ENCODE results near the gene GPR139.

Gene GPR139

DNA sequence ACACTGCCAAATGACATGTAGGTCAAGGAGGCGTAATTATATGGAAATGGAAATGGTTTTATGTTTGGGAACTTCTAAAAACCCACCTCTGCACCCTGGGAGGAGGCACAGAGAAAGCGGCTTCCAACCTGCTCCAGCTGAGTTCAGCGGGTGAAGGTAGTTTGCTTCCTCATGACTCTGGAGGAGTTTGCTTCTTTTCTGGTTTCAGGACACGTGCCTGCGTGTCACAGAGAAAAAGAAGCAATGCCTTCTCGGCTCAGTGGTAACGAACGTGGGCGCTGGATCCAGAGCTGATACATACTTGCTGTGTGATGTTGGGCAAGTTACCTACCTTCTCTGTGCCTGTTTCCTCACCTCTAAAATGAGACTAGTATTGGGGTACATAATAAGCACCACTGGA, 22.1 kb downstream of the GPR139 start:
- DNase-seq, result no peak

DNA sequence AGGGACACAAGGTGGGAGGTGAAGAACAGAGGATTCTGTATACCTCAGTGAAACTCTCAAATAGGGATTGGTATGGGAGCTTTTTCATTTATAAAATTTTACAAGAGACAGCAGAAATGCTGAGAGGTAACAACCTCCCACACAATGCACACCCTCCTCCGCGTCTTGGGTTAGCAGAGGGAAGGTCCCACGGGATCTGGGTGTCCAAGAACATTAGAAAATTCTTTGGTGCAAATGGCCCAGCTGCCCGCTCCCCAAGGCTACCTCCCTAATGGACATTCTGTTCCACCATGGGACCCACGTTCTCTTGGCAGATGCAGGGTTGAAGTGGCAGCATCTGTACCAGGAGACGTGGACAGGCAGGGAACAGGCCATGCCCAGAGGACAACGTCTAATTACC, 22.5 kb downstream of the GPR139 start:
- DNase-seq, result no peak

DNA sequence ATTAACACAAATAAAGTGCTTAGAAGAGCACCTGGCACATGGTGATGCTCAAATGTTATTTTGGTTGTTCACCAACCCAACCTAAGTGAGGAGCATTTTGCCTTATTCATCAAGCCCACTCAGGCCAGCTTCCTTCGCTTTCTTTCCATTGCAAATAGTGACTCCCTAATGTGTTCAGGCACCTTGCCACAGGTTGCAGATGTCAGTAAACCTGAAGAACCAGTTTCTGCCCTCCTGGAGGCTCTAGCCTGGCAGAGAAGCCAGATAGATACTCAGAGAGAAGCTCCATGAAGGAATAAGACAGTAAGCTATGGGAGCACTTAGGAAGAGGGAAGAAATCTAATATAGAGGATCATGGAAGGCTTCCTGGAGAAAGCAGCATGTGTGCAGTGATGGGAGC, 23.9 kb downstream of the GPR139 start:
- no peak for DNase-seq

DNA sequence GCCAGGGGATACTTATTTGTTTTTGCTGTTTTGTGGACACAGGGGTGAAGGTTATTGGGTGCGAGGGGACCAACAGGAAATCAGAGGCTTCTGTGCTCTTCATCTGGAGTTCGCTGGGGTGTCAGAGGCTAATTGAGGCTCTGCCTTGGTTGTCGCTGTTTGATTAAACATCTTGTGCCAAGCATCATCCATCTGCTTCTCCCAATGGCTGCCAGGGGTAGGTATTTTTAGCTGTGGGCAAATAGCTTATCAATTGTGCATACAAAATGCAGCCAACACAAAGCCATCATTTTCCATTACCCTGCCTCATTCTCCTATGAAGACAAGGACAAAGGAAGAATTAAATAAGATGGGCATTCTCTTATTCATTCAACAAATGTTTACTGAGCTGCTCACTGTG, 27.8 kb downstream of the GPR139 start:
- no peak for DNase-seq

DNA sequence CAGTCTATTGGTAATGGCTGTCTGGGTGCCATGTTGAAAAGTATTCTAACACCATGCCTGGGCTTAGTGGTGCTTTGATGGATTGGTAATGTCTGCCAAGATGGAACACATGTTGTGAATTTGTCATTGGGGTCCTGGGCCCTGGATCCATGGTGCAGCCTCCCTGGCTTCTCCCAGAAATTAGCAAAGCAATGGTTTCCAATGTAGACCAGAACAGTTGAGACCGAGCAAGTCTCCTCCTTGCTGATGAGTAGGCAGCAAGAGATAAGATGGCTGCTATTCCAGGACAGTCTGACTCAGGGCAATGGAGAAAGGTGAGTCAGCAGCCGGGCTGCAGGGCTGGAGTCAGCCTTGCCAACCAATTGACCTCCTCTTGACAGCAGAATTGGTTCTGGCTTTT, 30.8 kb downstream of the GPR139 start:
- DNase-seq, result no peak

DNA sequence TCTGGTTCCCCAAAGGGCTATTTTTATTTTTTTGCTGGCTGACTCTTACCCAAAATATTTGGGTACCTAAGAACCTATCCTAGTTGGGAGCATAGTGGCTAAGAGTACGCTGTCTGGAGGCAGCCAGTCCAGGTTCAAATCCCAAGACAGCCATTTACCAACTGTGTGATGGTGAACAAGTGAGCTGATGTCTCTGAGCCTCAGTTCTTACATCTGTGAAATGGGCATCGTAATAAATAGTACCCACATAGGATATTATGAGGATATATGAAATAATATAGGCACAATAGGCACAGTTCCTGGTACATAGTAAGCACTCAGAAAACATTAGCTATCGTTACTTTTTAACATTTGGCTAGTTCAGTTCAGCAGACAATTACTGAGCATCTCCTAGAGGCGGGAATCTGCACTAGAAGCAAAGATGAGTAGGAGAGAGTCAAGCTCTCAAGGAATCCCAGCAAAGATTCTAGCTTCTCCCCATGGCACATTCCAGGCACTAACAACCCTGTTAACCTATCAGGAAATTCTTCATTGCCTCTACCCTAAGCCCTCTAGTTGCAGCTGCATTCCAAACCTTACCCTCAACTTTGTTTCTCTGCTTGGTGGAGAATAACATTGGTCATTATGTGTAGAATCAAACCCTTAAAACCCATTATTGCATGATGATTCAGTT, 31.6 kb downstream of the GPR139 start:
- no peak for DNase-seq

DNA sequence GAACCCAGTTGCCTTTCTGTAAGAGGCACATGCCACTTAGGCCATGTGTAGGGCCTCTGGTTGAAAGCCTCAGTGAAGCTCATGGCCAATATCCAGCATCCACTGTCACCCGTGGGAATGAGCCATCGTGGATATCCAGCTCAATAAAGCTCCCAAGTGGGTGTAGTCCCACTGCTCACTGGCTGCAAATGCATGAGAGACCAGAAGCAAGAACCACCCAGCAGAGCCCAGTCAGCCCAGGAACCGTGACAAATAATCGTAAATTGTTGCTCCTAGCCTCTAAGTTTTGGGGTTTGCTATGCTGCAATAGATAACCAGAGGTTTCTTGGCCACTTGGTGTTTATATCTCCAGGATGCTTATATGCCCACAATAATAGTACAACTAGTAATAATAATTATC, 33.7 kb downstream of the GPR139 start:
- DNase-seq, result no peak

DNA sequence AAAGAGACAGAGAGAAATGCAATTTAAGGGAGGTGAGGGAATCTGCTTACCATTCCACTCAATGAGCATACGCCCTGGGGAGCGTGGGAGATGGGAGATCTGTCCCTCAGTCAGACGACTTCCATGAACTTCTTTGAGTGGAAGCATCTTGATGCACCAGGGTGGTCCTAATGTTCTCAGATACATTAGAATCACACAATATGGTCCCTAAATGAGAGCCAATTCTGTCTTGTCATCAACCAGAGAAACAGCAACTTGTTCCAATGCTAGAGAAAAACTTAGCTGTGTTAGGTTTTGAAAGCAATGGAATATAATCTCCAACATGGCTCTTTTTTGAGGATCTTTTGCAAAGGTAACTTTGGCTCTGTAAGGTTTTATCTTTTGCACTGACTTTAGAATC, 44.1 kb downstream of the GPR139 start:
- DNase-seq, result no peak

DNA sequence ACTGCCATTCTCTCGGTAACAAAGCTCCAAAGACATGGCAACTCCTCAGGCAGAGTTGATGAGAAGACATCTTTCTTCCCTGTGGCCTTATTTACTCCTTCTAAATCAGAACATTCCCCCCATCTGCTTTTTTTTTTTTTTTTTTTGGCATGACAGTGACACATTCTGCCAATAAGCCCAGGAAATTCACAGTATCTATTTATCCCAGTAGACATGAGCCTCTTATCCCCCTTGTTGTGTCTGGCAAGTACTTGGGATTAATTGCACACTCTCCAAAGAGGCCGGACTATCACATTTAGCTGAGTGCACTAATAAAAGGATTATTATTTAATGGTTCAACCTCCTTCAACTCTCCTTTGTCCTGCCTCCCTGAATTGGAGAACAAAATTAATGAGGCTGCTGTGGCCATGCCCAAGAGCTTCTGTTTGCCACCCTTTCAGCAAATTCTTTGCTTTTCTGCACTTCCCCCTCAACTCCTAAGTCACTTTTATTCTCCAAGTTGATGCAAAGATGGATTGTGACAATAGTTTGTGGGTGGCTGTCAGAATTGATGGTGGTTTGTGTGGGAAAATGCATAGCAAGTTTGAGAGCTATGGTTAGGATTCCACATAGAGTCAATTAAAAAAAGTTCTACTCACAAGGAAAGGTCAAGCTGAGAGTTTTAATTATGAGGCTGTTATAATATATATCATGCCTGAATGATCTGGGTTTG, 47.2 kb downstream of the GPR139 start:
- DNase-seq, result no peak

DNA sequence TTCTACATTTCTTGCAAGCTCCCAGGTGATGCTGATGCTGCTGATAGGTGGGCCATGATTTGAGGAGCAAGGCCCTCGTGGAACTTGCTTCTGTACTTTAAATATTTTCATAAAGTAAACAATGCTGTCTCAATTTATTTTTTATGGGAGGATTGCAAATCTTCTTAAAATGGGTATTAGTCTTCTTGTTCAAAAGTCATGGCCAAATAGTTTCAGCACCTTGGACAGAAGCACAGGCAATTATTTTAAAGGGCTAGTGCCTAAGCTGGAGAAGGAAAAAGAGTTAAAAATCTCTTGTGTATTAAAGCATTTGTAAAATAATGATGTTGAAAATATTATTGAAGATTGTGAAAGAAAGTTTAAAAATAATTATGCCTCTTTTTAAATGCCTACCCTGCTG, 50.5 kb downstream of the GPR139 start:
- peak in 1 of 2 experiments; percentile 1 for DNase-seq

DNA sequence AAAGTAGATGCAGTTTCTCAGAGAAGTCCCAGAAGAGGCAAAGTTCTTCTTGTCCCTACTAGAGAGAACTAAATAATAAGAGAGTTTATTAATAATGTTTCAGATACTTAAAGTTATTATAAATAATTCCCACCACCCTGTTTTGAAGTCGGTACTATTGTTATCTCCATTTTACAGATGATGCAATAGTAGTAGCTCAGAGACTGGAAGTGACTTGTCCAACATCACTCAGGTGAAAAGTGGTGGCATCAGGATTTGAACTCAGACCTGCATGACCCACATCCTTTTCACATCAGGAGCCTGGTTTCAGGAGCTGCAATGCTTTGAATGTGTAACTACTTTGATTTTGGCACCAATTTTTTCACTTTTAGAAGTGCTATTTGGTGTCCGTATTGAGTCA, 52.7 kb downstream of the GPR139 start:
- no peak for DNase-seq

DNA sequence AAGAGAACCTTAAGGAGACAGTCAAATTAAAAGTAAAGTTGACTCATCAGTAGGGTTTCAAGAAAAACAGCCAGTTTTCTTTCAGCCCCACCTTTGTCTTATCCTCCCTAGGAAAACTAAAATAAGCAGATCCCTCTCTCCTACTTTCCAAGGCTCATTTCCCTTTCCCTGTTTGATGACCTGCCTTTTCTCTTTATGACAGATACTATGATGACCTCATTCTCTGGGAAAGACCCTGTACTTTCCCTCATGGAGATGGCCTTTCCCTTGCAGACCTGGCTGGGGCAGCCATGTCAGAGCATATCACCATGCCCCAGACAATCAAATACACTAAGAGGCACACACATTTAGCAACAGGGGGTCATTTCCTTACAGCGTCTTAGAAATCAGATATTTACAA, 53.6 kb downstream of the GPR139 start:
- DNase-seq, result no peak

DNA sequence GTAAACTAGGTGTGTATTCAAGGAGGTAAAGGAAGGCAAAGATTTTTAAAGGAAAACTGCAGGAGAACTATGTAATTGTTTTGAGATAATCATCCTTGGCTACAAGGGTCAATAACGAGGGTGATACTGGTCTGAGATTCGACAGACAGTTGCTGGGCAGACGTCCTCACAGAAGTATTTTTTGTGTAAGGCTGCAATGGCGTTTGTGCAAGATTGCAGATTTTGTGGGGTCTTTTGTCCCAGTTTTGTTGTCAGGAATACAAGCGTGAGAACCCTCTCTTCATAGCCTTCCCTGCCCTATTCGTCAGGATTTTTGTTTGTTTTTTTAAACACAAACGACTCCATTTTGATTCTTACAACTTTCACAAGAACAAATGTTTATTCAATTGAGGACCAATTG, 57.5 kb downstream of the GPR139 start:
- DNase-seq, result no peak

DNA sequence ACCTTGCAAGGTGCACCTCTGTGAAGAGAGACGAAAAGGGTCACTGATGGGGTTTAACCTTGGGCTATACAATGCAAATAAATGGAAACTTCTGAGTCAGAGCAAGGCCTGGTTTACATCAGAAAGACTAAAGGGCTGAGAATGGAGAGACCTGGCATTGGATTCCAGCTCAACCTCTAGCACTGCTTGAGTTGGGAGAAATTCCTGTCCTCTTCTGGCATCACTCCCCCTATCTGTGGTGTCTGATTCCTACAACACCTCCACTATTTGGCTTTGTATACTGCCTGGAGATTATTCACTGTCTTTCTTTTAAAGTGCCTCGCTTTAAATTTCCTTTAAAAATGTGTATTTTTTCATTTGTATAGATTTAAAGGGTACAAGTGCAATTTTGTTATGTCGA, 68.8 kb downstream of the GPR139 start:
- DNase-seq, result no peak

DNA sequence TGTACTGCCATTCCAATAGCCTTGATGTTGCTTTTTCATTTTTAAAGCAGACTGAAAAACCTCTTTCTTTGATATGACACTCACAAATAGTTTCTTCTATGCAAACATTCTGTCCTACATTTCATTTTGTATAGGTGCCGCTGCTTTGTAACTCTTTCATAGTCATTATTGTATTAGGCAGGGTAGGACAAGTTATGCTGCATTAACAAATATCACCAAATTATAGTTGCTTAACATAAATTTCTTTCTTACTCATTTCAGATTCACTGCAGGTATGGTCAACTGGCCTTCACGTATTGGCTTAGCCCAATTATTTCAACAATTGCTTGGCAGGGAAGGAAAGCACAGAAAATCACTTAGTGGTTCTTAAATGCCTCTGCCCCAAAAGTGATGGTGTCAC, 70.8 kb downstream of the GPR139 start:
- DNase-seq, result no peak

DNA sequence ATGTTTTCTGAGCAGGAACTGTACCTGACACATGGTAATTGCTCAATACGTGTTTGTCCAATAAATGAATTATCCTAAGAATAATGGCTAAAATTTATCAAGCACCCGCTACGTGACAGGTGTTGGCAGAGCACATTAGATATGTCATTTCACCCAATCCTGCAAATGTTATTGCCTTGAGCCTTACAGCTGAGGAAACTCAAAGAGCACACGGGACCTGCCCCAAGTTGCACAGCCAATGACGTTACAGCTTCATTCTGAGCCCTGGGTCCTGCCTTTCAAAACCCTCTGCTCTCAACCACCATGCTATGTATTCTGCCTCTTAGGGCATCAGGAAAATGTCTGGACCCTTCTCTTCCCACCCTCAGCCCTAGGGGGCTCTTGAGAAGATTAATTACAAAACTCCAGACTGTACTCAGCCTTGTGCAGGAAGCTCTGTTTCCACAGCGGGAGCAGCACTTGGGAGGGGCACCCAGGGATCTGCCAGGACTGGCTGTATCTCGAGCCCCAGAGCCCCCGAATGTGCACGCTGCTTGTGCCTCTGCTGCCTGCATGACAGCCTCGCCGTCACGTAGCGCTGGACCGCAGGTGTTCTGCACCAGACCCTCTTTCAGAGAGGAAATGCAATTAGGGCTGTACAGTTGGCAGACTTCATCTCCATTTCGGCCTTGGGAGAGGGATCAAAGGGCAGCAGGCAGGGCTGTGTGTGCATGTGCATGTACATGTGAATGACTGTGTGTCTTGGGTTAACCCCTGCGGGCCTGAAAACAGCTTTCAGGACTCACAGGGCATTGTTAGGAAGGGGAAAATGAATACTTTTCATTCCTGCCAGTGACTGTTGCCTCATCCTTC, 71.6 kb downstream of the GPR139 start:
- no peak for DNase-seq

DNA sequence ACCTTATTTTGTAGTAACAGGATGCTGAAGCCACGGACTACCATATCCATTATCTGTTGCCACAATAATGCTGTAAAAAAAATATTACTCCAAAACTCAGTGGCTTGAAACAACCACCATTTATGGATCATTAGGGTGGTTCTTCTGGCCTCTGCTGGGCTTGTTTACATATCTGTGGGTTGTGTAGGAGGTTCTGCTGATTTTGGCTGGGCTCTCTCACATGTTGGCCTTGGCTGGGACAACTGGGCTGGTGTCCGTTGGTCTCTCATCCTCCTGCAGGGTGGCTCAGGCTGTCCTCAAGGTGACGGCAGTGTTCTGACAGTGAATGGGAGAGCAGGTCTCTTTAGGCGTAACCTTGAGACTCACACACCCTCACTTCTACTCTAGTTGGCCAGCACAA, 76.0 kb downstream of the GPR139 start:
- no peak for DNase-seq

DNA sequence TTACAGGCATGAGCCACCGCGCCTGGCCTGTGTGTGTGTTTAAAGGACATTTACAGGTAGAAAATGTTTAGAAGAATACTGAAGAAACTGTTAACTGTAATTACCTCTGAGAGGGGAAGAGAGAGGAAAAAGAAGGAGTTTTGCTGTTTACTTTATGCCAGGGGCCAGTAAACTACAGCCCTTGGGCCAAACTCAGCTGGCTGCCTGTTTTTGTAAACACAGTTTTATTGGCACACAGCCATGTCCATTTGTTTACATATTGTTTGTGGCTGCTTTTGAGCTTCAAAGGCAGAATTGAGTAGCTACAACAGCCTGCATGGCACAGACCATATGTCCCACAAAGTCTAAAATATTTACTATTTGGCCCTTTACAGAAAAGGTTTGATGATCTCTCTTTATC, 76.4 kb downstream of the GPR139 start:
- no peak for DNase-seq

DNA sequence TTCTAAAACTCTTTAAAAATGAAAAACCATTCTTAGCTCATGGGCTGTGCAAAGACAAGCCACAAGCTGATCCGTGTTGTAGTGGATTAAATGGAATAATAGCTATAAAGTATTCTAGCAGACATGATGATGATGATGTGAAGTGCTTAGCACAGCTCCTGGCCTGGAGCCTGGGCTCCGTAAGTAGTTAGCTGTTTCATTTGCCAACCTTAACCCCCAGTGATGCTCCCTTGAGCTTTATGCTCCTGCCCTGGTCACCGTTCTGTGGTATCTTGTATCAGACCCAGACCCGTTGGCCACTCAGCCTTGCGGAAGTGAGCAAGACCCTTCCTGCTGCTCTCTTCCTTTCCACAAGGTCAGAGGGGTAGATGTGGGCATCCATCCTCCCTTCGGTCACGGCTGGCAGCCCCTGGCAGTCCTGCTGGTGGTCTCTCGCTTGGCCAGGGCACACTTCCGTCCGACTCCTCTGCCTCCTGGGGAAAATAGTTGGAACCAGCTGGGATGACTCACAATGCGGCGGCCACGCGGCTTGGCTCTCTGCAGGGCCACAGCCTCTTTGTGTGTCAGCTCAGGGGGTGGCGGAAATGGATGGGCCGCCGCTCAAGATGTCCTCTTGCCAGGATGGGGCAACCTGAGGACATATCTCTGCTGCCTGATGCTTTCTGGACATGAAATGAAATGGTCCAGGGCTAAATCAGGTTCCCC, 79.1 kb downstream of the GPR139 start:
- no peak for DNase-seq

DNA sequence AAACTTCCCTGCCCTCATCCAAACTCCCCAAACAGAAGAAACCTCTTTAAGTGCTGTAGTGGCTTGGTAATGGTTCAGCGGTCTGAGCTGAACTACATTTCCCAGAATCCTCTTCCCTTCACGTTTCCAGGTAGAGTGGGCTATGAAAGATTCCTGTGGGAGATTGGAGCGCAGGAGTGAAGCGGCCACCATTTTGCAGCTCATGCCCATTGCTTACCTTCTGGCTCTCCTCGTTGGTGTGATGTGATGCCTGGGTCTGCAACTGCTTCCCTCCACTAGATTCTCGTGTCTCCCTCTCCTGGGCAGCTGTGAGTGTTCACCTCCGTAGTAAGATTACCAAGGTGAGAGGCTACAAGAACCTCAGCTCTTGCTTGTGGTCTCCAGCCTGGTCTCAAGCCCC, 82.1 kb downstream of the GPR139 start:
- no peak for DNase-seq

DNA sequence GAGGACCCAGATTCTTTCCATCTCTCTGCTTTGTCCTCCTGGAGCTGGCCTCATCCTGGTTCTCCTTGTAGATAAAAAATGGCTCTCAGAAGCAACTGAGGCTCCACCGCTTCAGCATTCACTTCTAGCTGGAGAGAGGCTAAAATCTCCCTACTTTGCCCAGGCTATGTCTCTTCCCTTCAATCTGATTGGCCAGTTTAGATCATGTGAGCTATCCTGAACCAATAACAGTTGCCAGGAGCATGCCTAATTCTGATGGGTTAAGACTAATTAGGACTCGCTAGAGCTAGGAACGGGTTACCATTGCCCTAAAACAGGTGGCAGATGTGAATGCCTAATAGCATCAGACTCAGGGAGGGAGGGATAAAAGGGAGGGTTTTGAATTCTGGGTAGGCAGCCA, 89.6 kb downstream of the GPR139 start:
- no peak for DNase-seq

Measured in AML-193 (cell line).